T follicular helper cell (primary cell): ENCODE data around the gene KIN.
"Not testable (repeated sequence)": the region's sequence is repeated elsewhere in the genome, so short reads cannot be mapped to it uniquely, and the experiment has no call there.

ENCODE experiments used
- DNase-seq: peaks from one replicate; pipeline ENCODE4 v3.0.0-alpha.2; 2020; ENCODE audit warnings: low read depth

KIN gene

DNA sequence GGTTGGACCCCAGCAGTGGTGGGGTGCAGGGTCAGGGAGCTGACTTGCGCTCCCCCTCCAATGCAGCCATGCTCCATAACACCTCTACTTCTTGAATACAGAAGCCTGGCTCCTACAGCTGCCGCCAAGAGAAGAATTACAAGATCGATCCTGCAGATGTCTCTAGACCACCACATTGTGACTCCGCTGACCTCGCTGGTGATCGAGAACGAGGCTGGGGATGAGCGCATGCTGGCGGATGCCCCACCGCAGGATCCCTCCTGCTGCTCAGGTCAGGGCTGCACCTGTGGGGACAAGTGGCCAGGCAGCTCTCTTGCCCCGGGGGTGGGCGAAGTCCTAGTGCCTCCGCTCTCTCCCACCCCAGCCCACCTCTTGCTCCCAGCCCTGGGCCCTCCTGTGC is 53.0 kb downstream of the KIN start:
- DNase-seq, result no peak

DNA sequence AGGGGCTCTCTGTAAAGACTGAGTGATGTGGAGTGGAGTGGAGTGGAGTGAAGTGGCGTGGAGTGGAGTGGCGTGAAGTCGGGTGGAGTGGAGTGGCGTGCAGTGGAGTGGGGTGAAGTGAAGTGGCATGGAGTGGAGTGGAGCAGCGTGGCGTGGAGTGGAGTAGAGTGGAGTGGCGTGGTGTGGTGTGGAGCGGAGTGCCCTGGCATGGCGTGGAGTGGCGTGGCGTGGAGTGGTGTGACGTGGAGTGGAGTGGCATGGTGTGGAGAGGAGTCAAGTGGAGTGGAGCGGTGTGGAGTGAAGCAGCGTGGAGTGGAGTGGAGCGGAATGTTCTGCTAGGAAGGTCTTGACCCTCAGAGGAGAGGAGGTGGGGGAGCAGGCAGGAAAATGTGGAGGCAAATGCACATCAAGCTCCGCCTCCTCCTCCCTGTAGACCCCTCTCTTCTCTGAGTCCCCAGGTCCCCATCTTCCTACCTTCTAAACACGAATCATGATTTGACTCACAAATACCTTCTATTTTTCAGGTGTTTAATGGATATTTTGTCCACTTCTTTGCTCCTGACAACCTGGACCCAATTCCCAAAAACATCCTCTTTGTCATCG is 64.8 kb downstream of the KIN start:
- DNase-seq, result no peak

DNA sequence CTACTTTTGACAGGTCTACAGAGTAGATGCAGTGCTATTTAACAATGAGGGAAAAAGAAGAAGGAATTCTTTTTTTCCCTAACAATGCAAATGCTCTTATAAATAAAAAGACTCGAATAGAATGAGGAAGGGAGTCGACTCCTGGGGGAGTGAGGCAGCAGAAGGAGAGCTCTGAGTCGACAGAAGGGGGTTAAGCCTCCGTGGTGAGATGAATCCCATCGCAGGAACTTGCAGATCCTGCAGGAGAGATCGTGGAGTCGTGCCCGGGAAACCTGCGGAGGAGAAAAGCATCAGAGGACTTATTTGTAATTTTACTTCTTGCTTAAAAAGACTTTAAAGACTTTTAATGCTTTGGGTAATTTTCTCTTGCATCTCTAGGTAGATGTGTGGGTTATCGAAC is 67.3 kb downstream of the KIN start:
- DNase-seq, result no peak

DNA sequence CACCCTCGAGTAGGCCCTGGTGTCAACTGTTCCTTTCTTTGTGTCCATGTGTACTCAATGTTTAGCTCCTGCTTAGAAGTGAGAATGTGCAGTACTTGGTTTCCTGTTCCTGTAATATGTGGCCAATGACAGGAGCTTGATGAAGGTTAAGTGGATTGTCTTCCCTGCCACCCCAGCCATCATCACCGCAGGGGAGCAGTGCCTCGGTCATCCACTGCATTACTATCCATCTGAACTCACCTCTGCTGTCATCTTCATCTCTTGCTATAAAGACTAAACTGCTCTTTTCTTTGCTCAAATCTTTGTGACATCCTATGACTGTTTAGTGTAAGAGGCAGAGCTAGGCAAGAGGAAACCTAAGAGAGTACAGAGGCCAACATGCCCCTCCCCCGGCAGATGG is 69.1 kb downstream of the KIN start:
- DNase-seq, result no peak

DNA sequence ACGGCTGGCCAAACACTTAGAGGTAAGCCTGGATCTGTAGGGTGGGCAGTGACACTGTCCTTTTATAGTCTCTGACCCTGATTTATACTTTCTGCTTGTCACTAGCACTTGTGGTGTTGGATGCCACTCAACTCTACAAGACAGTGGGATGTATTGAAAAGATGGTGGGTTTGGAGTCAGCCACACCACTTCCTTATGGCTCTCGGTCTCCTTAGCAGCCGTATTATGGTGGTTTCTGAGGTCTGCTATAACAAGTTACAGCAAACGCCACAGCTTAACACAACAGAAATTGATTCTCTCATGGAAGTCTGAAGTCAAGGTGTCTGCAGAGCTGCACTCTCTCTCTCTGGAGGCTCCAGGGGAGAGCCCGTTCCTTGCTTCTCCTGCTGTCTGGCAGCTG is 70.0 kb downstream of the KIN start:
- DNase-seq, result no peak

DNA sequence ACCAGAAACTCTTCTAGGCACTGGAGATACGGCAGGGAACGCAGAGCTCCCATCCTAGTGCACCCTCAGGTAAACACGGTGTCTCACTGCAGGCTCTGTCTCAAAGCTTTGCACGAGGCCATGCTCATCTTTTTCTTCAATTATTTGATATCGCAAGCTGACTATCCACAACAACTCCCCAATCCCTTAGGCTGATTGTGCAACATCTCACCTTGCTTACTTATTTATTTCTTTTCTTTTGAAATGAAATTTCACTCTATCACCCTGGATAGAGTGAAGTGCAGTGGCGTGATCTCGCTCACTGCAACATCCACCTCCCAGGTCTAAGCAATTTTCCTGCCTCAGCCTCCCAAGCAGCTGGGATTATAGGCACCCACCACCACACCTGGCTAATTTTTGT is 72.3 kb downstream of the KIN start:
- no peak for DNase-seq

DNA sequence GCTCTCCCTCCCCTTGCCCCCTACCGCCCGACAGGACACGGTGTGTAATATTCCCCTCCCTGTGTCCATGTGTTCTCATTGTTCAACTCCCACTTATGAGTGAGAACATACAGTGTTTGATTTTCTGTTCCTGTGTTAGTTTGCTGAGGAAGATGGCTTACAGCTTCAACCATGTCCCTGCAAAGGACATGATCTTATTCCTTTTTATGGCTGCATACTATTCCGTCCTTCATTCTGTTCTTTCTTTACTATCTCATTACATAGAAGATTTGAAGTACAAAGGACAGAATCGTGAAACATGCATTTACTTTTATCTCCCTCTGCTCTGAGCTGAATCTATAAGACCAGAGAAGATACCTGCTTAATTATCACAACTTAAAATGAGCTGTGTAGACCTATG is 76.7 kb downstream of the KIN start:
- not testable (repeated sequence) for DNase-seq

DNA sequence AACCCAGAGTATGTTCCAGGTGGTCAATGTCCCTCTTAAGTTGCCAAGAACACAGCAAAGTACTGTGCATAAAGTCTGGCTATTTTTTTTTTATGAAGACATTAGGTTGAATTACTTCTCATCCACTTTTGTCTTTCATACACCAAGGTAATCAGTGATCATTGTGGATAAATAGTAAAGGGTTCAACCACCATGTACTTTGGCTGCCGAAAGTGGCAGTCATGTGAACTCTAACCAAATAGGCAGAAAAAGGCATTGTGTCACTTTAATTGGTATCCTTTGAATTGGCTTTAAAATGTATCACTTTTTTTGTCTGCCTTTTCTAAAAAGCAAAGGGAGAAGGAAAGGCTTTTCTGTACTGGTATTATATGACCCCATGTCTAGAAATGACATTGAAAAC is 77.3 kb downstream of the KIN start:
- no peak for DNase-seq

DNA sequence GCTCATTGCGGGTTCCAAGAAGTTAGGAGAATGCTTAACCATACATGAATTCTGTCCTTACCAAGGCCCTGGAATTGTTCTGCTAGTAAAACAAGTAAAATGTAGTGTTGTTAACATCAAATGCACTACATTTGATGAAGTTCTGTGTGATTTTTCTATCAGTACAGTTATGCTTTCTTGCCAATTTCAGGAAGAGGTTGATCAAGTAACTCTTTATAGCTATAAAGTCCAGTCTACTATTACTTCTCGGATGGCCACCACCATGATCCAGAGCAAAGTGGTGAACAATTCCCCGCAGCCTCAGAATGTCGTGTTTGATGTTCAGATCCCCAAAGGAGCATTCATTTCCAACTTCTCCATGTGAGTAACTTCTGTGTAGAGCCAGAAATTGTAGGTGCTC is 79.0 kb downstream of the KIN start:
- no peak for DNase-seq

DNA sequence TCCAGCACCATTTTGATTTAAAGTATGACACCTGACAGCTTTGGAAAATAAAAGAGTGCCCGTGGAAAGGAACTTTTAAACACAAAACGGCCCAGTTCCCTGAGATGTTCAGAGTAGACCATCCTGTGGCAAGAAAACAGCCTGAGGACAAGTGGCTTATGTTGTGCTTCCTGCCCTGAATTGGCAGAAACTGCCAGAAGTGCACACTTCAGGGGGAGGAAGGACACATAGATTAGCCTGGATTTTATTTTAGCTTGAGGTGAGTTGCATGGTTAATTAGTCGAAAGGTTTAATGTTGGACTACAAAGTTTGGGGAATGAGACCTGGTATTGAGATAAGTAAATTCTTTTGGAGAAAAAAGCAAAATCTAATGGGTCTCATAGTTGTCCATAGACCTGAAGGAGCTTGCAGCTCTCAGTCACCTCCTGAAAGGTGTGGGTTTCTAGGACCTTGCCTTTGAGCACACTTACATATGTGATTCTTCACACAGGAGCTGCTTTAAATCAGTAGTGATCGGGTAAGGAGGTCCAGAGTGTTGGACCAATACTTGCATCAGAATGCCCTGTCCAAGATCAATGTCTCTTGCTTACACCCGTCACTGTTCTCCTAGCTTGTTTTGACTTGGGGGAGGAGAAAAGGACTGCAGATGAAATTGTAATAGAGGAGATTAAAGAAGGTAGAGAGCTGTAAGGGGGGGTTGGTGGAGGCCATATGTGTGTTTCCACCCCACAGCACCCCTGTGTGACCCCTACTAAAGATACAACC is 79.8 kb downstream of the KIN start:
- DNase-seq, result no peak

DNA sequence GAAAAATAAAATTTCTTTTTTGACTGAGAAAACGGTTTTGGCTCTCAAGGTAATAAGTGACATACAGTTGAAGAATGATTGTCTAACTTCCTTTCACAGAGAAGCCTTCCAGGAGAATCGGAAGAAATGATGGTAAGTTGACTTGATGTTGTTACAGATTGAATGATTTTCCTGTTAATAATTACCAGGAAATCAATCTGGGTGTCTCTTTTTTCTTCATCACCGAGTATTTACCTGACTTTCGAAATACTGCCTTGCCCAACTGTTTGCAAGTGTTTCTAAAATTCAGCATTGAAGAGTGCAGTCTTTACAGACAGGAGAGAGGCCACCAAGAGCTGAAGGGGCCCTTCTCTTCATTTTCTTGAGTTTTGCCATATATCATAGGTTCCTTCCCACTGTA is 80.7 kb downstream of the KIN start:
- DNase-seq, result no peak

DNA sequence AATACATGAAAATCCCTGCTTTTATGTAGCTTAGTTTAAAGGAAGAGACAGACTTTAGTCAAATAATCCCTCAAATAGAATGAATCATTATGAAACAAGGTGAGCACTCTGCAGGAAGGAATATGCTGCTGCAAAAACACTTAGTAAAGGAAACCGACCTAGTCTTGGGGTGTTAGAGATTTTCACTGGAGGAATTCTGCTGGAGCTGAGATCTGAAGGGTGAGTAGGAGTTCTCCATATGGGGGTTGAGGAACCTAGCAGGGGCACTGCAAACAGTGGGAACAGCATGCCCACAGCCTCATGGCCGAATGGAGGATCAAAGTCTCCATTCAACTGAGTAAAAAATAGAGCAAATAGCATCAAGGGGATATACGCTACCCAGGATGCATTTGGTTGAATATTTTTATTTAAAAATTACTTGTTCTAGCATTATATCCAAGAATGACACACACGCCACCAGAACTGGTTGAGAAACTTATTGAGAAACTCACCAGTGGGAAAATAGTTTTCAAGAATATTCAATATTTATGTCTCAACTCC is 81.2 kb downstream of the KIN start:
- no peak for DNase-seq

DNA sequence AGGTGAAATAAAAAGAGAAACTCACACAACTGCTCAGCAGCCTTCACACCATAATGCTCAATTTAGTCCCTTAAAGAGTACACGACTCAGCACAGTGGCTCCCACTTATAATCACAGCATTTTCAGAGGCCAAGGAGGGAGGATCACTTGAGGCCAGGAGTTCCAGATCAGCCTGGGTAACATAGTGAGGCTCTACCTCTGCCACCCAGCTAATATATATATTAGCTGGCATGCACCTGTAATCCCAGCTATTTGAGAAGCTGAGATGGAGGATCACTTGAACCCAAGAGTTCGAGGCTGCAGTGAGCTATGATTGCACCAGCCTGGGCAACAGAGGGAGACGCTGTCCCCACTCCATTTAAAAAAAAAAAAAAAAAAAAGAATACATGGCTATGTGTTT is 82.5 kb downstream of the KIN start:
- DNase-seq, result no peak

DNA sequence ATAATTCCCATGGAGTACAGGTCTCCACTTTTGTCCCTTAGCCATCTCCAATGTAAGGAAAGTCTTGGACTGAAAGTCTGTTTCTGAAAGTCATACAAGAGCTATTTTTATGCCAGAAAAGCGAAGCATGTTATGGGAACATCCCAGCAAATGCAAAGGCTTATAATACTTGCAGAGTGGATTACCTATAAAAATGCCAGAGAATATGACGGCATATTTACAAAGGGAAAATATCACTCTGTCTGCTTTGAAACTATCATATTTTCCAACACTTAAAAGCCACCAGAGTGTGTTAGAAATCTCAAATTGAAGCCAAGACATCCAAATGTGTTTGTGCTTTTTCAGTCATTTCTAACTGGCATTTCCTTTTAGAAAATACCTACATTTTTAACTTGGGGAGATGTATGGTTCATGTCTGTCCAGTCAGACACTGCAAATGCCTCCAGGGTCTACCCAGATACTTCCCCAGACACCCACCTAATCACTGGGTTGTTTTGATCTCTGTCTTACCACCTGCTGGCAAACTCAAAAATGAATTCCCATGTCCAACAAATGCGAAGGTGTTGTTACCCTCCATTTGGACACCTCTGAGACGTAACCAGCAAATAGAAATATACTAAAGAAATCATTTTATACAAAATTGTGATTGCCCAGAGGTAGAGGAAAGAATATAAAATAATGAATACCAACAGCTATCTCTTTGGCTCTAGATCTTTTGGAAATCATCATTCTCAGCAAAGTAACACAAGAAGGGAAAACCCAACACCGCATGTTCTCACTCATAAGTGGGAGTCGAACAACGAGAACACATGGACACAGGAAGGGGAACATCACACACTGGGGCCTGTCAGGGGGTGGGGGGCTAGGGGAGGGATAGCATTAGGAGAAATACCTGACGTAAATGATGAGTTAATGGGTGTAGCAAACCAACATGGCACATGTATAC is 83.4 kb downstream of the KIN start:
- no peak for DNase-seq

DNA sequence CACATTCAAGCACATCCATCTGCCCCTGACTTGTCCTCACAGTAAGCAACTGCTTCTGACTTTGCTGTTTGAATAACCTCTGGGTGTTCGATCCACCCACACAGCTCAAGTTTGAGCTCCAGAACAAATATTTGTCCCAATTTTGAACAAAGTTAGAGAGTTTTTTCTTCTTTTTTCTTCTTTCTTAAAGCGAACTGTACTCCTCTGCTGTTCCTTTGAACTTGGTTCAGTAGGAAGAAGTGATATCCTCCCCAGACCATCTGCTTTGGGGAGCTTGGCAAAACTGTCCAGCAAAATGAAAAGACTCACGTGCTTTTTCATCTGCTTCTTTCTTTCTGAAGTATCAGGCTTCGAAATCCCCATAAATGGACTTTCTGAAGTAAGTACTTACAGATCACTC is 84.7 kb downstream of the KIN start, which contains the start of gene ITIH2:
TSS of gene ITIH2 (plus strand) at position 177 of the 400 bp plus-strand sequence. CDS start at position 296, 119 bp downstream.
- DNase-seq, result no peak

DNA sequence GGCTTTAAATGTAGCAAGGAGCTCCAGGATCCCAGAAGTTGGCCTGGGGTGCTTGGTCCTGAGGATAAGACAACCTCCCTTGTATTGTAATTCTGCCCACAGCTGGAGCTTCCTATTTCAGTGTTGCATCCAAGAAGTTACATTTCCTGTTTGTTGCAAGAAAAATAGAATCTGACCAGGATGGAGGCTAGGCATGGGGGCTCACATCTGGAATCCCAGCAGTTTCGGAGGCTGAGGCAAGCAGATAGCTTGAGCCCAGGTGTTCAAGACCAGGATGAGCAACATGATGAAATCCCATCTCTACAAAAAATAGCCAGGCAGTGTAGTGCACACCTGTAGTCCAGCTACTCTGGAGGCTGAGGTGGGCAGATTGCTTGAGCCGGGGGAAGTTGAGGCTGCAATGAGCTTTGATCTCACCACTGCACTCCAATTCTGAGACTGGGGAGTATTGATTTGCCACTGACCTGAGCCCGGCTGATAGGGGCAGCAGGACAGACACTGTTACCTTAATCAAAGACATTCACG is 85.4 kb downstream of the KIN start:
- no peak for DNase-seq

DNA sequence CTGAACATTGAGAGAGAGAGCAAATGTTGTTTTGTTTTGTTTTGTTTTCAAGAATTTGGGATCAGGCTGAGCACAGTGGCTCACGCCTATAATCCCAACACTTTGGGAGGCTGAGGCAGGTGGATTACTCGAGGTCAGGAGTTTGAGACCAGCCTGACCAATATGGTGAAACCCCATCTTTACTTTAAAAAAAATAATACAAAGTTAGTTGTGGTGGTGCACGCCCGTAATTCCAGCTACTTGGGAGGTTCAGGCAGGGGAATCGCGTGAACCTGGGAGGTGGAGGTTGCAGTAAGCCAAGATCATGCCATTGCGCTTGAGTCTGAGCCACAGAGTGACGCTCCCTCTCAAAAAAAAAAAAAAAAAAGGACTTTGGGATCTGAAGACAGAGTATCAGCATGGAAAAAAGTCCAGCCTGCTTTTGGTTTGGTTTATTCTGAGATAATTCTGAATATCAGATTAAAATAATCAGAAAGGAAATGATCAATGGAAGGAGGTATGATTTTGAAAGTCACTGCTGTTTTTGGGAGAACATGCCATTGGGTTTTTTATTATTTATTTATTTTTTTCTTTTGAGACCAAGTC is 86.5 kb downstream of the KIN start:
- DNase-seq, result no peak
